Measurements from ENCODE around the gene EID2B. TPM values are rescaled to one million over a fixed set of nuclear protein-coding genes. Genes with fewer than 3 reads are reported as not detected.
A peak's percentile ranks its signal among the peaks of the same experiment; 100 is the strongest.

EID2B gene
- total and polyA plus RNA-seq, 2 of the 13 experiments (the other 11 are each of a cell fraction or from before 2014, with no cell fraction given): 2.5 to 3.7 TPM

DNA sequence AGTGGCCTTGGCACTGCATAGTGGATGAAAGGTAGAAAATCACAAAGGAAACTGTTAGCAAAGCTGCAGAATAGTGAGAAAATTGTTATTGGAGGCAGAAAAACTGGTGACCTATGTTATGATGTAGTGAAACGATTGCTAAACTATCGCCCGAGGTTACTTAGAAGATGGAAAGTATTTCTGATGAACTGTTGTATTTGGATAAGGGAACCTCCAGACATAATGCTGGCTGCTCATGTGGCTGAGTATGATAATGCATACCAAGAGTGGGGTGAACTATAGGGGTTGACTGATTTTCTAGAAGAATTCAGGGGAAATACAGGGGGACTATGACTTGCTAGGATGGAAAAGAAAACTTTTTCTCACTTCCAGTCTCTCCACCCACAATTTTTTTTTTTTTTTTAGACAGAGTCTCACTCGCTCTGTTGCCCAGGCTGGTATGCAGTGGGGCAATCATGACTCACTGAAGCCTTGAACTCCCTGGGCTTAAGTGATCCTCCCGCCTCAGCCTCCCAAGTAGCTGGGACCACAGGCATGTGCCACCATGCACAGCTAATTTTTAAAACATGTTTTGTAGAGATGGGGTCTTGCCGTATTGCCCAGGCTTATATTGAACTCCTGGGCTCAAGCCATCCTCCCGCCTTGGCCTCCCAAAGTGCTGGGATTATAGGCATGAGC lies 11.7 kb upstream of the EID2B start:
- ChIA-PET POLR2A (no interaction called here), CTCF (ENCODE audit: low intra/inter-chr PET ratio, low total read pairs) (no interaction called here)
- Histone ChIP-seq H3K36me3 (replicated peaks in 1 of 2; ENCODE audit: control insufficient read depth in 1 of 2, insufficient read depth in 2 of 2, low read length in 2 of 2) (no peaks in the 10 kb centered on the region), H3K9me3 (ENCODE audit: low read length) (no peaks in the 10 kb centered on the region), H4K20me1 (ENCODE audit: insufficient read depth, low read length) (no peaks in the 10 kb centered on the region), H3K79me2 (ENCODE audit: insufficient read depth, low read length) (peaks cover 2% of the 10 kb centered on the region), H3K4me1 (ENCODE audit: insufficient read depth, low read length) (peaks cover 20% of the 10 kb centered on the region), H3K9ac (ENCODE audit: insufficient read depth, low read depth, low read length) (no peak overlapping the region), H2AFZ (ENCODE audit: low read length) (no peak overlapping the region), H3K4me3 (replicated peaks in 1 of 3; ENCODE audit: insufficient read depth in 1 of 3, low read depth in 2 of 3, low read length in 3 of 3) (no peak overlapping the region), H3K27ac (ENCODE audit: extremely low read length, insufficient read depth, low read length) (no peak overlapping the region), H3K27me3 (ENCODE audit: control insufficient read depth in 1 of 2, insufficient read depth in 2 of 2, low read length in 2 of 2) (peaks cover 1 to 14% of the 10 kb centered on the region in 2 experiments; a peak in 3 of 5 replicates), H3K4me2 (ENCODE audit: low read depth, low read length) (no peak overlapping the region)
- ATAC-seq: no peak
- no peak for TF ChIP-seq ZEB1 (IDR thresholded peaks at IDR 0.05; ENCODE audit: insufficient replicate concordance, low read depth)
- TF ChIP-seq FOSL2 (CRISPR knock-in tag; IDR thresholded peaks at IDR 0.05): peak; percentile 31; the same call in 1 of the 2 replicates
- TF ChIP-seq, protein P1, sequence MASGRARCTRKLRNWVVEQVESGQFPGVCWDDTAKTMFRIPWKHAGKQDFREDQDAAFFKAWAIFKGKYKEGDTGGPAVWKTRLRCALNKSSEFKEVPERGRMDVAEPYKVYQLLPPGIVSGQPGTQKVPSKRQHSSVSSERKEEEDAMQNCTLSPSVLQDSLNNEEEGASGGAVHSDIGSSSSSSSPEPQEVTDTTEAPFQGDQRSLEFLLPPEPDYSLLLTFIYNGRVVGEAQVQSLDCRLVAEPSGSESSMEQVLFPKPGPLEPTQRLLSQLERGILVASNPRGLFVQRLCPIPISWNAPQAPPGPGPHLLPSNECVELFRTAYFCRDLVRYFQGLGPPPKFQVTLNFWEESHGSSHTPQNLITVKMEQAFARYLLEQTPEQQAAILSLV (CRISPR knock-in tag; IDR thresholded peaks at IDR 0.05; ENCODE audit: borderline replicate concordance): no peak
- TF ChIP-seq ZNF615 (CRISPR knock-in tag; IDR thresholded peaks at IDR 0.05; ENCODE audit: borderline replicate concordance): no peak
- no peak for TF ChIP-seq ATAD3A (CRISPR knock-in tag; IDR thresholded peaks at IDR 0.05)
- in situ Hi-C loops (cut with HindIII; ENCODE audit: extremely low pct_ligation_motif_present, low pct_unique_long_range_greater_than_20kb) (no loop called here), intact Hi-C loops (cut with micrococcal nuclease; ENCODE audit: unreplicated experiment) (no loop called here)
- FAIRE-seq: no peak
- 23% methylated on average over 7 of the region's 7 CpGs for WGBS (ENCODE audit: low lambda C conversion rate)
- no TSS peak for BruUV-seq (replicated peaks)
- DNase-seq (ENCODE audit: low spot score): no peak

DNA sequence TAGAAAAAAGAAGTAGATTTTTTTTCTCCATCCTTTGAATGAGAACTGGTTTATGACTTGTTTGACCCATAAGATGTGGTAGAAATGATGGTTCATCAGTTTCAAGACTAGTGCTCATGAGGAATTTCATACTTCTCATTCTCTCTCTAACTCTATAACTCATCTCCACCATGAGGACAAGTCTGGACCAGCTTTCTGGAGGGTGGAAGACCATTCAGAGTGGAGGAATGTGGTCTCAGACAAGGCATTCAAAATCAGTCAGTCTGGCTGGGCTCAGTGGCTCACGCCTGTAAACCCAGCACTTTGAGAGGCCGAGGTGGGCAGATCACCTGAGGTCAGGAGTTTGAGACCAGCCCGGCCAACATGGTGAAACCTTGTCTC lies 10.8 kb upstream of the EID2B start:
- POLR2A ChIA-PET: interaction anchor here (1.3 kb wide), 1 partner anchor 107 kb away, joined by 3 read pairs; the partner anchor contains the start of gene RPS16
- Histone ChIP-seq H3K27ac (ENCODE audit: extremely low read length, insufficient read depth, low read length) (no peak overlapping the region), H3K79me2 (ENCODE audit: insufficient read depth, low read length) (peaks cover 11% of the 10 kb centered on the region), H3K27me3 (ENCODE audit: control insufficient read depth in 1 of 2, insufficient read depth in 2 of 2, low read length in 2 of 2) (peaks cover 1 to 15% of the 10 kb centered on the region in 2 experiments; a peak in 3 of 5 replicates), H3K36me3 (replicated peaks in 1 of 2; ENCODE audit: control insufficient read depth in 1 of 2, insufficient read depth in 2 of 2, low read length in 2 of 2) (no peaks in the 10 kb centered on the region), H4K20me1 (ENCODE audit: insufficient read depth, low read length) (no peaks in the 10 kb centered on the region), H2AFZ (ENCODE audit: low read length) (no peak overlapping the region), H3K9ac (ENCODE audit: insufficient read depth, low read depth, low read length) (no peak overlapping the region), H3K4me2 (ENCODE audit: low read depth, low read length) (no peak overlapping the region), H3K4me3 (replicated peaks in 1 of 3; ENCODE audit: insufficient read depth in 1 of 3, low read depth in 2 of 3, low read length in 3 of 3) (no peak overlapping the region), H3K9me3 (ENCODE audit: low read length) (no peaks in the 10 kb centered on the region), H3K4me1 (ENCODE audit: insufficient read depth, low read length) (peaks cover 26% of the 10 kb centered on the region)
- intact Hi-C loops (cut with micrococcal nuclease; ENCODE audit: unreplicated experiment) (no loop called here), in situ Hi-C loops (cut with HindIII; ENCODE audit: extremely low pct_ligation_motif_present, low pct_unique_long_range_greater_than_20kb) (no loop called here)
- ATAC-seq (no peak), FAIRE-seq (no peak), DNase-seq (ENCODE audit: low spot score) (no peak)
- CTCF ChIA-PET (ENCODE audit: low intra/inter-chr PET ratio, low total read pairs): no interaction called here
- 0% methylated on average over 3 of the region's 3 CpGs for WGBS (ENCODE audit: low lambda C conversion rate)
- BruUV-seq (replicated peaks): no TSS peak
- TF ChIP-seq, protein P2, sequence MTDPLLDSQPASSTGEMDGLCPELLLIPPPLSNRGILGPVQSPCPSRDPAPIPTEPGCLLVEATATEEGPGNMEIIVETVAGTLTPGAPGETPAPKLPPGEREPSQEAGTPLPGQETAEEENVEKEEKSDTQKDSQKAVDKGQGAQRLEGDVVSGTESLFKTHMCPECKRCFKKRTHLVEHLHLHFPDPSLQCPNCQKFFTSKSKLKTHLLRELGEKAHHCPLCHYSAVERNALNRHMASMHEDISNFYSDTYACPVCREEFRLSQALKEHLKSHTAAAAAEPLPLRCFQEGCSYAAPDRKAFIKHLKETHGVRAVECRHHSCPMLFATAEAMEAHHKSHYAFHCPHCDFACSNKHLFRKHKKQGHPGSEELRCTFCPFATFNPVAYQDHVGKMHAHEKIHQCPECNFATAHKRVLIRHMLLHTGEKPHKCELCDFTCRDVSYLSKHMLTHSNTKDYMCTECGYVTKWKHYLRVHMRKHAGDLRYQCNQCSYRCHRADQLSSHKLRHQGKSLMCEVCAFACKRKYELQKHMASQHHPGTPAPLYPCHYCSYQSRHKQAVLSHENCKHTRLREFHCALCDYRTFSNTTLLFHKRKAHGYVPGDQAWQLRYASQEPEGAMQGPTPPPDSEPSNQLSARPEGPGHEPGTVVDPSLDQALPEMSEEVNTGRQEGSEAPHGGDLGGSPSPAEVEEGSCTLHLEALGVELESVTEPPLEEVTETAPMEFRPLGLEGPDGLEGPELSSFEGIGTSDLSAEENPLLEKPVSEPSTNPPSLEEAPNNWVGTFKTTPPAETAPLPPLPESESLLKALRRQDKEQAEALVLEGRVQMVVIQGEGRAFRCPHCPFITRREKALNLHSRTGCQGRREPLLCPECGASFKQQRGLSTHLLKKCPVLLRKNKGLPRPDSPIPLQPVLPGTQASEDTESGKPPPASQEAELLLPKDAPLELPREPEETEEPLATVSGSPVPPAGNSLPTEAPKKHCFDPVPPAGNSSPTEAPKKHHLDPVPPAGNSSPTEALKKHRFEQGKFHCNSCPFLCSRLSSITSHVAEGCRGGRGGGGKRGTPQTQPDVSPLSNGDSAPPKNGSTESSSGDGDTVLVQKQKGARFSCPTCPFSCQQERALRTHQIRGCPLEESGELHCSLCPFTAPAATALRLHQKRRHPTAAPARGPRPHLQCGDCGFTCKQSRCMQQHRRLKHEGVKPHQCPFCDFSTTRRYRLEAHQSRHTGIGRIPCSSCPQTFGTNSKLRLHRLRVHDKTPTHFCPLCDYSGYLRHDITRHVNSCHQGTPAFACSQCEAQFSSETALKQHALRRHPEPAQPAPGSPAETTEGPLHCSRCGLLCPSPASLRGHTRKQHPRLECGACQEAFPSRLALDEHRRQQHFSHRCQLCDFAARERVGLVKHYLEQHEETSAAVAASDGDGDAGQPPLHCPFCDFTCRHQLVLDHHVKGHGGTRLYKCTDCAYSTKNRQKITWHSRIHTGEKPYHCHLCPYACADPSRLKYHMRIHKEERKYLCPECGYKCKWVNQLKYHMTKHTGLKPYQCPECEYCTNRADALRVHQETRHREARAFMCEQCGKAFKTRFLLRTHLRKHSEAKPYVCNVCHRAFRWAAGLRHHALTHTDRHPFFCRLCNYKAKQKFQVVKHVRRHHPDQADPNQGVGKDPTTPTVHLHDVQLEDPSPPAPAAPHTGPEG (CRISPR knock-in tag; IDR thresholded peaks at IDR 0.05): no peak
- TF ChIP-seq, protein P1 (CRISPR knock-in tag; IDR thresholded peaks at IDR 0.05; ENCODE audit: borderline replicate concordance): no peak
- TF ChIP-seq, protein P3, sequence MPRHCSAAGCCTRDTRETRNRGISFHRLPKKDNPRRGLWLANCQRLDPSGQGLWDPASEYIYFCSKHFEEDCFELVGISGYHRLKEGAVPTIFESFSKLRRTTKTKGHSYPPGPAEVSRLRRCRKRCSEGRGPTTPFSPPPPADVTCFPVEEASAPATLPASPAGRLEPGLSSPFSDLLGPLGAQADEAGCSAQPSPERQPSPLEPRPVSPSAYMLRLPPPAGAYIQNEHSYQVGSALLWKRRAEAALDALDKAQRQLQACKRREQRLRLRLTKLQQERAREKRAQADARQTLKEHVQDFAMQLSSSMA (CRISPR knock-in tag; IDR thresholded peaks at IDR 0.05): no peak
- no peak for TF ChIP-seq IKZF4 (CRISPR knock-in tag; IDR thresholded peaks at IDR 0.05; ENCODE audit: borderline replicate concordance, low read depth, not compliant biosample characterization)

All from HepG2 (cell line).